Skeletal muscle tissue (tissue), 4 donors: ENCODE data around the gene ROBO1. TPM values are rescaled to one million over a fixed set of nuclear protein-coding genes. Genes with fewer than 3 reads are reported as not detected.
"Not testable (repeated sequence)": the region's sequence is repeated elsewhere in the genome, so short reads cannot be mapped to it uniquely, and the experiment has no call there.

Experiments used
- H3K27ac ChIP-seq: one replicate; pipeline ENCODE4 v1.7.0; 2013; ENCODE audit warnings: mild to moderate bottlenecking, low read depth, low read length, inconsistent platforms
- H3K27me3 ChIP-seq, 3 donors: one replicate each; pipeline ENCODE4 v1.7.0; 2013; ENCODE audit warnings: low read length in 3 of 3; ENCODE audit not compliant: control insufficient read depth in 3 of 3, insufficient read depth in 3 of 3
- H3K36me3 ChIP-seq, 3 donors: one replicate each; pipeline ENCODE4 v1.7.0; 2013; ENCODE audit warnings: low read length in 3 of 3; ENCODE audit not compliant: control insufficient read depth in 3 of 3, insufficient read depth in 3 of 3
- H3K4me1 ChIP-seq, 3 donors: one replicate each; pipeline ENCODE4 v1.7.0; 2013; ENCODE audit warnings: low read length in 3 of 3, mild to moderate bottlenecking in 3 of 3; ENCODE audit not compliant: control insufficient read depth in 3 of 3, insufficient read depth in 3 of 3
- H3K4me3 ChIP-seq, 3 donors: one replicate each; pipeline ENCODE4 v1.7.0; 2013; ENCODE audit warnings: low read length in 3 of 3
- H3K9ac ChIP-seq, 3 donors: one replicate each; pipeline ENCODE4 v1.7.0; 2013; ENCODE audit warnings: low read length in 3 of 3, mild to moderate bottlenecking in 3 of 3, moderate library complexity in 2 of 3, low read depth in 1 of 3
- H3K9me3 ChIP-seq, 3 donors: one replicate each; pipeline ENCODE4 v1.7.0; 2013; ENCODE audit warnings: low read length in 3 of 3; ENCODE audit not compliant: control insufficient read depth in 3 of 3
- total RNA-seq: library from RNA; depleted of rRNA; stranded (reverse); fragments of >200 nt; gene quantifications from one replicate; pipeline ENCODE4 v1.2.3, GENCODE V29; 2014
- donor health status: Osteomylitis.

Gene ROBO1
- total RNA-seq, 1 donor from 2014 or later, result 20.4 TPM

DNA sequence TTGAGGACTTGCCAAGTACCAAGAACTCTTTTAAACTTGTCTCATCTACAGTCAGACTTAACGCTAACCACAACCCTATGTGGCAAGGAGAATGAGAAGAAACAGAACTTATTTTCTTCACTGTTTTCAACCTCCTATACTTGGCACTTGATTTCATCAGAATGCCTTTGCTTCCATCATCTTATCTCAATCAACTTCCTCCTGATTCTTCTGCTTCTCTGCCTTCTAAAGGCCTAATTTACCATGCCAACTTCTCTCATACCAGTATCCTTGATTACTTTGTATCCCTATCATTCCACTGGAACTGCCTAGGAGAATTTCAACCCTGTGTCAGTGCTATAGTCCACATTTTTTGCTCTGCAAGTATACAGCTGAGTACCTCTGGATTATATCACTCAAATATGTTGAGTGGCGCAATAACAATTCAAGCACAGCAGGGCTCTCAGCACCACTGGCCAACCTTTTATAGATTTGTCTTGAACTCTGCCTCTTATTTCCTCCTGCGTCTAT lies 413.6 kb downstream of the ROBO1 start:
- H3K27me3 ChIP-seq, result no peaks in the 10 kb centered on the region
- no peaks in the 10 kb centered on the region for H3K36me3 ChIP-seq
- no peak overlapping the region for H3K4me3 ChIP-seq
- H3K27ac ChIP-seq, result no peak overlapping the region
- no peak overlapping the region for H3K9ac ChIP-seq
- no peaks in the 10 kb centered on the region for H3K4me1 ChIP-seq
- no peaks in the 10 kb centered on the region for H3K9me3 ChIP-seq

DNA sequence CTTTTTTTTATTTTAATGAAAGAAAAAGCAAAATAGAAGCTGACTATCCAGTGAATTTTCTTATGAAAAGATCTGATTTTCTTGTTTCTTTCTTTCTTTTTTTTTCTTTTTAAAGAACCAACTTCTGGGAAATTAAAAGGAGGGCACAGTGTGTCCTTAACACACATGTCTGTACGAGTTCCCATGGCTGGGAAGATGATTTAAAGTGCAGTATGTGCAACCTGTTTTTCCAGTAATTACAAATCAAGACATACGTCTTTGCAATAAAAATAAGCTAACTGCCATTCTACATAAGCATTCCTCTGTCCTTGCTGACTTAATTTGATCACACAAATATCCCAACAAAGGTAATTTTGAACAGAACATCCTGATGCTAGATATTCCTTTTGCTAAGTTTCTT lies 416.1 kb downstream of the ROBO1 start:
- Histone ChIP-seq H3K9ac (no peak overlapping the region), H3K9me3 (no peaks in the 10 kb centered on the region), H3K4me1 (no peaks in the 10 kb centered on the region), H3K27me3 (no peaks in the 10 kb centered on the region), H3K4me3 (no peak overlapping the region), H3K27ac (no peak overlapping the region), H3K36me3 (no peaks in the 10 kb centered on the region)

DNA sequence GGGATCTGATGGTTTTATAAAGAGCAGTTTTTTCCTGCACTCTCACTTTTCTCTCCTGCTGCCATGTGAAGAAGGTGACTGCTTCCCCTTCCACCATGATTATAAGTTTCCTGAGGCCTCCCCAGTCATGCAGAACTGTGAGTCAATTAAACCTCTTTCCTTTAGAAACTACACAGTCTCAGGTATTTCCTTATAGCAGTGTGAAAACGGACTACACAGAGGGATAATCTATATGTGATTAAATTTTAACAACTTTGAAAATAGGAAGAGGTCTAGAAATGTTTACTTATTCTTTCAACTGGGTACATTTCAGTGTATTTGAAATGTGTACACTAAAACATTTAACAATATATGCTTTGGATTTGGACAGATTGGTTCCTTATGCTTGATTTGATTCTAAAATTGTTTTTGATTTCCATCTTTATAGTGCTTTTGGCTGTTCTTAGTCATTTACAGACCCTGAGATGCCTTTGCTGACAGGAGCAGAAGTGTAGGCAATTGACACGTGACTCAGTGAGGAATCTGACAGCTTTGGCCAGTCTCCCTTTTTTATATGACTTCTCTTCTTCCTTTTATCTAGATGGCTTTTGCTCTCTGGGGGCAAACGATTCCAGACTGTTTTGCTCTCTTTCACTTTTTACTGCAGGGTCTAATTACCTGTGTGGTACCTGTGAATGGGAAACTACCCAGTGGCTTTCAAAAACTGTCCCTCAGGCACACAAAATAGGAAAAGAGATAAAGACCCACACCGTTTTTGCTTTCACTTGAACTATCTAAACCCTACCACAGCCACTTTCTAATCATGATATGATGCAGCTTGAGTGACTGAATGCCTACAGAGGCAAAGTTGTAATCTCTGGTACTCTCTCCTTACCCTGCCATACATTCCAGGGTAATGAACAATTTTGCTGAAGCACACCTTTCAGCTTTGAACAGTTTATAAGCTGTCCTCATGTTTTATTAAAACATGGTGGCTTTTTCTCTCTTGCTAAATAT lies 422.6 kb downstream of the ROBO1 start:
- no peak overlapping the region for H3K27ac ChIP-seq
- H3K9me3 ChIP-seq, result no peaks in the 10 kb centered on the region
- H3K36me3 ChIP-seq, result no peaks in the 10 kb centered on the region
- H3K9ac ChIP-seq, result no peak overlapping the region
- no peaks in the 10 kb centered on the region for H3K4me1 ChIP-seq
- no peak overlapping the region for H3K4me3 ChIP-seq
- no peaks in the 10 kb centered on the region for H3K27me3 ChIP-seq

DNA sequence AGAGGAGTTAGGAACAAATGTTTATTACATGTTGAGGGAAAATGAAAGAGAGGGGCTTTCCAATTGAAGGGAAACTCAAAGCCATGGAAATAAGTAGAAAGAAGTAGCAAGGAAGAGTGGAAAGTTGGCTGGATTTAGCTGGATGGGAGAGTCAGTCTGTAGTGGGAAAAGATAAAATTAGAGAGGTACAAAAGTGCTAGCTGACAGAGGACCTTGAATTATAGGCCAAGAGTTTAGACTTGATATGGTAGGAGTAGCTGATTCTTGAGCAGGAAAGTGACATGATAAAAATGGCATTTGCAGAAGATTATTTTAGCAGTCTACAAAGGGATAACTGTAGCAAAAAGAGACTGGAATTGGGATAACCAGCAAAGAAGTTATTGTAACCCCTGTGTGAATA lies 425.8 kb downstream of the ROBO1 start:
- Histone ChIP-seq H3K36me3 (no peaks in the 10 kb centered on the region), H3K9ac (no peak overlapping the region), H3K27me3 (no peaks in the 10 kb centered on the region), H3K9me3 (no peaks in the 10 kb centered on the region), H3K4me3 (no peak overlapping the region), H3K27ac (no peak overlapping the region), H3K4me1 (no peaks in the 10 kb centered on the region)

DNA sequence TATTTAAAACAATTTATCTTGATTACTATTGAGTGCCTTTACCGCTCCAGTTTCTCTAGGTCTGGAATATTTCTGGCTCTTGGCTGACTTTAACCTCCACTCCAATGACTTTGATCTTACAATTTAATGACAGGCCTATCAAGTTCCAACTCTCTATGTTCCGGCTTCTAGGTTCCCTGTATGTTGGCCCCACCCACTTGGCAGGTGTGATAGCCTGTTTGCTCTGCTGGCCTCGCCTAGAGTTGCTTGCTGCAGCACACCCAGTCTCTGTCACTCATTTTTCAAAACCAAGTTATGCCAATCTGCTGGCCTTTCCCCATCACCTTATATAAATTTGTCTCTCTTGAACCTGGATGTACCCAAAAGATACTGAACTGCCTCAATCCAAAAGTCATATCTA lies 428.0 kb downstream of the ROBO1 start:
- H3K4me1 ChIP-seq, result no peaks in the 10 kb centered on the region
- H3K9me3 ChIP-seq, result no peaks in the 10 kb centered on the region
- no peak overlapping the region for H3K9ac ChIP-seq
- no peaks in the 10 kb centered on the region for H3K27me3 ChIP-seq
- no peak overlapping the region for H3K27ac ChIP-seq
- H3K4me3 ChIP-seq, result no peak overlapping the region
- H3K36me3 ChIP-seq, result no peaks in the 10 kb centered on the region

DNA sequence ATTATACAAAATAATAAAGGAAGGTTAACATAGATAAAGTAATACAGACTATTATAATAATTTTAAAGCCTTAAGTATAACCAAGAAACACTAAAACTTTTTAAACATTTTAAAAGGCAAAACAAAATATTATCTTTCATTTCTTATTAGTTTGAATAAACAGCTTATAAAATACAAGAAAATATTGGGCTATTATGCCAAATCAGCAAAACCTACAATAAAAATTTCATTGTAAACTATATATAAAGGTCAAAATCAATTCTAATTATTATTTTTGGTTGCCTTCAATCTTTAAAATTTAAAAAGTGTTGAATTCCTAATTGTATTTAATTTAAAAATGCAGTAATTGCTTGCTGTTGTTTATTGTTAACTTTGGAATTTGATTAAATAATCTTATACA lies 430.0 kb downstream of the ROBO1 start:
- Histone ChIP-seq H3K9me3 (no peaks in the 10 kb centered on the region), H3K36me3 (no peaks in the 10 kb centered on the region), H3K4me1 (no peaks in the 10 kb centered on the region), H3K27me3 (no peaks in the 10 kb centered on the region), H3K4me3 (no peak overlapping the region), H3K27ac (no peak overlapping the region), H3K9ac (no peak overlapping the region)

DNA sequence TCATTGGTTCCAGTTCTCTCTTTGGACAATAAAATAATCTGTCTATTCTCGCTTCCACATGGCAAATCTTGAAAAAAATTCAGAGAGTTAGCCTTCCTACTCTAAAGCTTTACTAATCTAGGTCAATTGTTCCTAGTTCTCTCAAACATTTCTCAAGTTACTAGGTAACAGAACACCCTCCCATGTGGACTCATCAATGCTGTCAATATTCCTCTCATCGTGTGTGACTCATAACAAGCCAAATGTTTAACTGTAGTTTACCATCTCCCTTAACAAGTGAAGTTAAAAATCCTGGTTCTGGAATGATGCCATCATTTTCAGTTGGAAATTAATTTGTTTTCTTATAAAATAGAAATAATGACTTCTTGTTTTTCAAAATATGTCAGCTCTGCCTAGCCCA lies 438.6 kb downstream of the ROBO1 start:
- Histone ChIP-seq H3K4me1 (no peaks in the 10 kb centered on the region), H3K27ac (no peak overlapping the region), H3K9ac (no peak overlapping the region), H3K9me3 (no peaks in the 10 kb centered on the region), H3K27me3 (no peaks in the 10 kb centered on the region), H3K36me3 (no peaks in the 10 kb centered on the region), H3K4me3 (no peak overlapping the region)

DNA sequence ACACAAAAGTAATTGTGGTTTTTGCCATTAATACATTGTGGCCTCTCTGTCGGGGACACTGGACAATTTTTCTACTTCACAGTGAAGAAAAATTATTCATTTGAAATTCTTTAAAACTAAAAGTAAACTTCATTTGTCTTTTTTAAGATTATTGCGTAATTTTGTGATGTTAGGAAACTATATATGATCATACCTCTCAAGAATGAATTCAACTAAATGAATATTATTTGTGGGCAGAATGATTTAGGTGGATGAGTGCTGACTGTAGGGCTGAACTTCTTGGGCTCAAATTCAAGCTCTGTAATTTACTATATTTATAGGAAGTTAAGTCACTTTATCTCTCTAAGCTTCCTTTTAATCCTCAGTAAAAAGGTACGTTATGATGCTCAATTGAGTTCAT lies 441.2 kb downstream of the ROBO1 start:
- Histone ChIP-seq H3K4me3 (no peak overlapping the region), H3K36me3 (no peaks in the 10 kb centered on the region), H3K9me3 (no peaks in the 10 kb centered on the region)

DNA sequence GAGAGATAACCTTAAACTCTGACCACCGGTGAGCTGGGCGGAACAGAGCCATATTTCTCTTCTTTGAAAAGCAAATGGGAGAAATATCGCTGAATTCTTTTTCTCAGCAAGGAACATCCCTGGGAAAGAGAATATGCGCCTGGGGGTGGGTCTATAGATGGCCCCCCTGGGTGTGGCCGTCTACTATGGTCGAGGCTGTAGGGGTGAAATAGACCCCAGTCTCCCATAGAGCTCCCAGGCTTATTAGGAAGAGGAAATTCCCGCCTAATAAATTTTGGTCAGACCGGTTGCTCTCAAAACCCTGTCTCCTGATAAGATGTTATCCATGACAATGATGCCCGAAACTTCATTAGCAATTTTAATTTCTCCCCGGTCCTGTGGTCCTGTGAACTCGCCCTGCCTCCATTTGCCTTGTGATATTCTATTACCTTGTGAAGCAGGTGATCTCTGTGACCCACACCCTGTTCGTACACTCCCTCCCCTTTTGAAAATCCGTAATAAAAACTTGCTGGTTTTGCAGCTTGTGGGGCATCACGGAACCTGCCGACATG lies 441.9 kb downstream of the ROBO1 start:
- not testable (repeated sequence) for H3K4me1 ChIP-seq, H3K36me3 ChIP-seq, H3K9me3 ChIP-seq, H3K27me3 ChIP-seq, H3K27ac ChIP-seq, H3K4me3 ChIP-seq, H3K9ac ChIP-seq

More for the DNA sequence above, 441.2 kb downstream of the ROBO1 start:
- no peak overlapping the region for H3K27ac ChIP-seq
- H3K4me1 ChIP-seq, result no peaks in the 10 kb centered on the region
- no peak overlapping the region for H3K9ac ChIP-seq
- H3K27me3 ChIP-seq, result no peaks in the 10 kb centered on the region
